ENCODE results near the gene USB1. TPM values are rescaled to one million over a fixed set of nuclear protein-coding genes. Genes with fewer than 3 reads are reported as not detected.

USB1 gene
- total RNA-seq, 1 experiment from 2014 or later = 73.1 TPM

- H4K20me1 ChIP-seq (ENCODE audit: insufficient read depth) = no peaks in the 10 kb centered on the region
- no peaks in the 10 kb centered on the region for H3K9me2 ChIP-seq (ENCODE audit: insufficient read depth)
- DNase-seq (ENCODE audit: low read depth, low spot score) (no peak), ATAC-seq (no peak)
- RAD21 ChIA-PET (ENCODE audit: low non-redundant PET in 1 of 2, low total read pairs in 2 of 2, uncharacterized antibody in 2 of 2, unreplicated experiment in 2 of 2) = no interaction called here
- no peaks in the 10 kb centered on the region; a peak in 1 of 4 replicates for H3K36me3 ChIP-seq (ENCODE audit: control insufficient read depth in 1 of 2, insufficient read depth in 2 of 2, low read length in 2 of 2)
- H3K4me2 ChIP-seq (ENCODE audit: low read length) = no peak overlapping the region
- POLR2A ChIA-PET = no interaction called here
- CTCF ChIA-PET = no interaction called here
- no peak overlapping the region for H2AFZ ChIP-seq (ENCODE audit: low read depth, low read length, poor library complexity, severe bottlenecking)
- H3K9ac ChIP-seq (ENCODE audit: low read length) = no peak overlapping the region
- no peak overlapping the region for H3K27ac ChIP-seq (ENCODE audit: low read depth, low read length)
- H3K4me1 ChIP-seq (ENCODE audit: control insufficient read depth in 1 of 2, insufficient read depth in 2 of 2, low read length in 2 of 2) = no peaks in the 10 kb centered on the region
- H3K4me3 ChIP-seq (replicated peaks in 1 of 2; ENCODE audit: low read depth in 1 of 2, low read length in 2 of 2) = no peak overlapping the region
- no peaks in the 10 kb centered on the region for H3K27me3 ChIP-seq (ENCODE audit: insufficient read depth, low read length)
- TF ChIP-seq JUND (IDR thresholded peaks at IDR 0.05) = no peak
- no peak for TF ChIP-seq POLR2A (IDR thresholded peaks at IDR 0.05; ENCODE audit: borderline replicate concordance, extremely low read depth, insufficient read depth, insufficient read length)
- TF ChIP-seq POLR2AphosphoS5 (IDR thresholded peaks at IDR 0.05; ENCODE audit: low read depth, low read length) = no peak
- no peak for TF ChIP-seq SRF (IDR thresholded peaks at IDR 0.05; ENCODE audit: low read depth)
- TF ChIP-seq ATF3 (IDR thresholded peaks at IDR 0.05) = no peak
- no peak for TF ChIP-seq CTCF (IDR thresholded peaks at IDR 0.05 in 2 of 3, conservative IDR thresholded peaks at IDR 0.05 in 1 of 3; ENCODE audit: borderline replicate concordance in 1 of 3, insufficient read depth in 1 of 3, low read depth in 2 of 3, low read length in 2 of 3)
- TF ChIP-seq CBX3 (IDR thresholded peaks at IDR 0.05; ENCODE audit: low read depth) = no peak
- no peak for TF ChIP-seq TCF7L2 (IDR thresholded peaks at IDR 0.05; ENCODE audit: borderline replicate concordance, extremely low read depth, insufficient read depth, insufficient read length)
- TF ChIP-seq MAX (IDR thresholded peaks at IDR 0.05) = no peak
- TF ChIP-seq ZNF274 (IDR thresholded peaks at IDR 0.05; ENCODE audit: low read depth, low read length) = no peak
- no peak for TF ChIP-seq YY1 (IDR thresholded peaks at IDR 0.05; ENCODE audit: extremely low read depth, insufficient replicate concordance, low read depth, low read length)
- no peak for TF ChIP-seq ELF1 (IDR thresholded peaks at IDR 0.05; ENCODE audit: borderline replicate concordance, low read depth)
- no peak for TF ChIP-seq CEBPB (IDR thresholded peaks at IDR 0.05; ENCODE audit: low read depth)
- no peak for TF ChIP-seq EZH2 (IDR thresholded peaks at IDR 0.05)
- intact Hi-C loops (cut with micrococcal nuclease) = no loop called here
- no TSS peak for BruUV-seq (replicated peaks)
- no peaks in the 10 kb centered on the region for H3K79me2 ChIP-seq (ENCODE audit: insufficient read depth, low read length)
- no peaks in the 10 kb centered on the region for H3K9me3 ChIP-seq (ENCODE audit: control insufficient read depth in 1 of 2, insufficient read depth in 1 of 2, low read depth in 1 of 2, low read length in 2 of 2)
Observed at GRCh38 chr16:58048494-58049231, 47.5 kb downstream of the USB1 start.

All from HCT116 (cell line).